GM19372 (cell line): Measurements from ENCODE around the gene AFG3L2.

Experiments
- ATAC-seq: cut with Tn5 transposase; IDR thresholded peaks from one replicate; pipeline ENCODE4 v1.9.1; 2021; ENCODE audit warnings: mild to moderate bottlenecking, low read depth, moderate library complexity; ENCODE audit not compliant: unreplicated experiment

AFG3L2 gene

DNA sequence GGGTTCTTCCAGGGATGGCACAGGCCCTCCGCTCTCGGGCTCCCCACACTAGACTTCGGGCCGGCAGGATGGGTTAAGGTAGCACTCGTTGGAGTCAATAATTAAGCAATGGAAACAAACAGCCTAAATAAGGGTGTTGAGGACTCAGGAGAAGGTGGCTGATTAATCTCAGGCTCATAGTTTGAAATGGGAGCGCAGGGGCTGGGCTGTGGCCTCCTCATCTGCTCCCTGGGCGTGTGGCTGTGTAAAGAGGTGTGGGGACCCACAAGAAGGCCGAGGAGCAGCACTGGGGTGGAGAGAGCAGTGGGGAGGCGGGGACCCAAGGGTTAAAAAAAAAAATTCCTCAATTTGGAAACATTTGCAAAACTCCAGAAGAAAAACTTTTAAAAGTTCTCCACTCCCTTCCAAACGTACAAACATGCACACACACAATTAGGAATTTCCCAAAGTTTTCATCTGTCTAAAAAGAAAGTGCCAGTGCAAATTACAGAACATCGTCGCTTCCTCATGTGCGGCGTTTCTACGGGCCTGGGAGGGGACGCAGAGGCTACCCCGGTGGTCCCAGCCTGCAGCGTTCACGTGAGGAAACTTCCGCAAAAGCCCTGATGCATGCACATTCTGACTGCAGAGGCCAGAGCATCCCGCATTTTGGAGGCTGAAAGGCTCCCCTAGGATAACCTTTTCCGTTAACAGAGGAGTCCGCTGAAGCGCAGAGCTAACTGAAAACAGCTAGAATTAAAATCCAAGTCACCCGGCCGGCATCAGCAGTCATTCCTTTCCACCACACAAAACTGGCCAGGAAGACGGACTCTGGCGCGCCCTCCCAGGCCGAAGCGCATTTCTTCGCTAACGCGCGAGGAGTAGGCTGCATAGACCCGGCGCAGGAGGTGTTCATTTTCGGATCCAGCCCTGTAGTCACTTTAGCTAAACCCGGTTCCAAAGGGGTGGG, 70.0 kb downstream of the AFG3L2 start:
- ATAC-seq = no peak

DNA sequence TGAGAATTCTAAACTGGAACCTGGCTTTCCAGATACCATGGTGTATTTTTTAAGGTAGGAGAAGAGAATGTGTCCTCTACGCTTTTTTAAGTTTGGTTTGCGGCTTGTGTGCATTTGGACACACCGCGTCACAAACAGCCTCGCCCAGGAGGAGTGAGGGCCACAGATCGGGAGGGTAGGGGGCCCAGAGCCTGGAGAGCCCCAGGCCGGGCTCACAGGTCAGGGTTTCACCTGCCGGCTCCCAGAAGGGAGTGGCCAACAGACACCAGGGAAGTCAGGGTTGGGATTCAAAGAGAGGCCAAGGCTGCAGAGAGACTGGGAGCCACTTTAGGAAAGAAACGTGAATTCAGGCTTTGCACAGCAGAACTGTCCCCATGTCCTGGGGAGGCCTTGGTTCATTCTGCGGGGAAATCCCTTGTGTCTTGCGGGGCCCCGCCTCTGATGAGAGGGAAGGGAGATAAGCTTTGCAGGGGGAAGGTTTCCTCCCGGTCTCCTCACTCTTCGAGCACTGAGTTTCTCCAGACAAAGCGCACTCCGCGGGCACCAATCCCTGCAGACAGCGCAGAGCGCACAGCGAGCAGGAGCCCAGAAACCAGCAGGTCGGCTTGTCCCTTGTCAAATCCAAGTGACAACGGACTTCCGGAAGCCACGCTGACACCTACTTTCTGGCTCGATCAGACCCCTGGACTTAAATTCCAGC, 70.9 kb downstream of the AFG3L2 start:
- ATAC-seq = no peak

DNA sequence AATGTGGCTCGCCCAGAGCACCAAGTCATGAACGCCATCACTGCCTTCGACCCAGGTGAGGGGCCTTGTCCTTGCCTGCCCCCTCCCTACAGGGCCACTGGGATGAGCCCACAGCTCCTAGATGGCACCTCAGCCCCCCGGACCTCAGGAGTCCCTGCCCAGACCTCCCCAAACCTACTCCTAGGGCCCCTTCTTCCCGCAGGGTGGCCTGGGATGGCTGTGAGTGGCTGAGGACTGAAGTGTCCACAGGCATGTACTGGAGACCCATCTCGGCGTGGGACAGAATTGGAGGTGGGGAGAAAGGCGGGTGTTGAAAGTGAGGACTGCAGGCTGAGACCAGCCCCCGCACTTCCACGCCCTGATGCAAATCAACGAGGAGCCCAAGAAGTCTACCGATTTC, 71.8 kb downstream of the AFG3L2 start:
- ATAC-seq = no peak

DNA sequence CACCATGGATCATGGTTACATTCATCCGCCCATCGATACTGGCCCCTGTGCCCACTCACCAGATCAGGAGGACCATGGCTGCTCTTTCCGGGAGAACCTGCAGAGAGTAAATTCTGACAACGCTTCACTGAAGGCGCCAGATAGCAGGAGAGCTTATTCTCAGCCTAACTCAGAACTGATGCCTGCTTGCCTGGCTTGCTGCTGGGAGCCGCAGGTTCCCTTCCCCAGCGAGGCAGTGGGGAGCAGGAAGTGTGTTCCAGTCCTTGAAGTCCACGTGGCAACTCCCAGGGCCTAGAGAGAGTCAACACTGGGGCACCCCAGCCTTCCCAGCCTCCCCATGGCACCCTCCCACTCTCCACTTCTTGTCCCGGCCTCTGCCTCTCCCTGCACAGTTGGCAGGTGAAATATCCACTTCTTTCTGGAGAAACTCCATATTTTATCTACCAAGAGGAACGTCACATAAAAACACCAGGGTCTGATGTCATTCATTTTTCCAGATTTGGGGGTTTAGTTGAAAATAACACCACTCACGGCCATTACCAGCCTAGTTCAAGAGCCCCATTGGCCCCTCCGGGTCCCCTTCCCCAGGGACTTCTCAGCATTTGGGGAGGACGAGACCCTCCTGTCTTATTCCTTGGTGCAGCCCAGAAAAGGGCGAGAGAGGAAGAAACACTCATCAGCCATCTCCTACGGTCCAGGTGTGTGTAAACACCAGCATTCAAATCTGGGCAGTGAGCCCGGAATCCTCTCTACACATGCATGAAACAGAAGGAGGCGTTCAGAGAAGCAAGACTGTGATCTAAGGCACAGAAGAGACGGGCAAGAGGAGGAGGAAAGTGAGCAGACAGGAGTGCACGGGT, 72.4 kb downstream of the AFG3L2 start:
- no peak for ATAC-seq

DNA sequence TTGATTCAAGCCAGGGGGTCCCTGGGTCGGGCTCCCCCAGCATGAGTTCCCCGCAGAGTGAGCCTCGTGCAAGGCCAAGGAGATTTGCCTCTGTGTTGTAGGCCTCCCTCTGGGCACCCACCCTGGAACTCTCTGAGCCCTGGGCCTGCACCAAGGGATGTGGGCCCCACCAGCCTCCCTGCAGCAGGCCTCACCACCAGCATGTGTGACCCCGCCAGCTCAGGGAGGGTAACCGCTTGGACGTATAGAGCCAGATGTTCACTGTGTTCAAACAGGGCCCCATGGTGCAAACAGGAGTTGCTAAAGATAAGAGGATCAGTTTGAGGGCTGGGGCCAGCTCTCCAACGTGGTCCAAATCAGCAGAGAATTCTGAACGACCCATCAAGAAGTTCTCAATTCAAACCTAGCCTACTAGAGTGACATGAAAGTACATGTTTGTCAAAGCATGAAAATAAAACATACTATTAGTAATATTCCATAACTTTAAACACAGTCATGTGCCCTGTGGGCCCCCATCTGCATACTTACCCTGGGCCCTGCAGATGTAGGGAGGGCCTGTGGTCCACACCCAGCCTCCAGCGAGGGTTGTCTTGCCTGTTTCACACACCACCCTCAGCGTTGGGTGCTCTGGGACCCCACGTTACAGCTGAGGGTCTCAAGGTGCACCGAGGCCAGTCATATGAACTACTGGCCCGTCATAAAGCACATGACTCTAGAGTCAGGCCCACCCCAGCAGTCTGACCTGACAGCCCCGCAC, 74.5 kb downstream of the AFG3L2 start:
- no peak for ATAC-seq

DNA sequence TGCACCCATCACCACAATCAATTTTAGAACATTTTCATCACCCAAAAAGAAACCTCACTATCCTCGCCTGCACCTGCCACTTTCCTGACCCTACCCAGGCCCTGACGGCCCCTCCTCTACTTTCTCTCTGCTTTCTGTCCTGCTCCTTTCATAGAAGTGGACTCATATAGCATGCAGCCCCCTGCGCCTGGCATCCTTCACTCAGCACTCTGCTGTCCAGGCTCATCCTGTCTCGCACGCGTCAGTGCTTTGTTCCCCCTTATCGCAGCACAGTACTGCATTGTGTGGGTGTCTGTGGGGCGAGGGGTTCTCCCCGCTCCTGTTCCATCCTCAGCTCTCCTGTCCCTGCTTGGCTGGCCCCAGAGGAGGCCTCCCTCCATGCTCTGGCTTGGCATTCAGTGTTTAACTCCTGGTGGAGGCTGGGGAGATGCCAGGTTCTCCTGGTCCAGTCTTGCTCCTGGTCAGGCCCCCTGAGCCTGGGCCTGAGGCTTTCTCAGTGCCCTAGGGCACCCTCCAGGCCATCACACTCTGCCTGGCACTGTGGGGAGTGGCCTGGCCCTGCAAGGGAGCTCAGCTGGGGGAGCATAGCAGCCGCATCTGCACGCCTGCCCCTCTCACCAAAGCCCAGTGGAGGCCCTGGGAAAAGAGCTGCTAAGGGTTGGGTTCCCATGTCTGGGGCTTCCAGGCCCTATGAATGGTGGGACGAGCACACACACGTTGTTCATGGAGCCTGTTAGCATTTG, 75.6 kb downstream of the AFG3L2 start:
- no peak for ATAC-seq

DNA sequence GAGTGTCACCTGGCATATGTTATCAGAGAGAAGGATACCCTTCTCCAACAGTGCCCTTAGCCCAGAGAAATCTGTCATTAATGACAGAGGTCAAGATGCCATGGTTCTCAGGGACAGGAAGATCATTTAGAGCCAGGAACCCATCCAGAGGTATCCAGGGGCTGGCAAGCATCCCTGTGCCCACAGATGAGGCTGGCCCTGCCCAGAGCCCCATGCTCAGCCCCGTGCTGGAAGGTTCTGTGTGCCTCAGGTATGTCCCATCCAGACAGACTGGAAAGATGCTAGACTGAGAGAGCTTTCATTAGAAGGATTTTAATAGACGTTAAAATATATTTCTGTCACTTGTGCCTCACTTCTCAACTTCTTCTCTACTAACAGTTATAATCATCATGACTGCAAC, 77.2 kb downstream of the AFG3L2 start:
- ATAC-seq = no peak

DNA sequence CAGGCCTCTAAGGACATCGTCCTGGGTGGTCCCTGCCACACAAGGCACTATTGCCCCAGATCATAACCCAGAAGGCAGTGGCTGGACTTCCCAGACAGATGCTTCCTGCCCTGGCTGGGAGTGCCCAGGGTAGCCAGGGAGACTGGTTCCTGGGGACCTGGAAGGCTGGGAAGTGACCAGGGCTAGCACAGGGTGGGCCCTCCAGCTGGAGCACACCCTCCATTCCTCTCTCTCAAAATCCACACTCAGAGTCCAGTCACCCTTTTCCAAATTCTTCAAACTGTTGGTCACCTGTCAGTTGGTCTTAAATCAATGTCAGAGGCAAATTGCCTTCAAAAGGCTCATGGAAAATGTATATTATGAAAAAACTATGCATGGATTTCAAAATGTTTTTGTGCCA, 80.6 kb downstream of the AFG3L2 start:
- no peak for ATAC-seq

DNA sequence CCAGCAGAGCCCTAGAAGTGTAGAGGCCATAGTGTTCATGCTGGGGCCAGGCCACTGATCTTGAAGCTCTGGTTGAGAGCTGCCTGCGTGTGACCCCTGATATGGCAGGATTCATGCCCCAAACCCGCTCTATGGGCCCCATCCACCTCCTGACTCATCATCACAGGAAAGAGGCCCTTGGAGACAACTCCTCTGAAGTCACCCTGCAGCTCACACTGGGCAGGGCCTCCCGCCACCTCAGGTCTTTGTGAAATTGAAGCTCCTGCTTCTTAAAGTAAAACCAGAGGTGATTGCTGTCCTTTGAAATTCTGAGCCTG, 81.0 kb downstream of the AFG3L2 start:
- no peak for ATAC-seq

DNA sequence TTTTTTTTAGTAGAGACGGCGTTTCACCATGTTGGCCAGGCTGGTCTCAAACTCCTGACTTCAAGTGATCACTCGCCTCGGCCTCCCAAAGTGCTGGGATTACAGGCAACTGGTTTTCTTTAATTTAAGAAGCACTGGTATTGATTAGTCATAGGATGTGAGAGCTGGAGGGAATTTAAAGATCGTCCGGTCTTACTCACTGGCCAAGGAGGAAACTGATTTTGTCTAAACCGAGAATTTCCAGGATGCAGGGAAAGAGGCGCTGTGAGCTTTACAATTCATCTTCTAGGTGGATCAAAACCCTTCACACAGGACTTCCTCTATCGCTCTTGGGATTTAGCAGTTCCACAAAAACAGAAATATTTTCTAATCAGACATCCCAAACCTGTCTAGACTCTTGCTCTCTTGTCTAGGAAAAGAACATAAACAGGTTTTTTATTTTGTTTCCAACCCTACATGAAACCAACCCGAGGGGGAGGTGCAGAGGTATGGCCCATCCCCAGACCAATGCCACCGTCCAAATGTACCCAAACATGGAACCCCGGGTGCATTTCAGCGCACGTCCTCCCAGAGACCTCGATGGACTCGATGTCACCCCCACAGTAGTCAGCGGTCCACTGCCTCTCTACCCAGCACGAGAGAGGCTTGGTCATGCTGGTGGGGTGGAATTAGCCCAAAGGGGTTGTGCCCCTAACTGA, 81.5 kb downstream of the AFG3L2 start:
- no peak for ATAC-seq

DNA sequence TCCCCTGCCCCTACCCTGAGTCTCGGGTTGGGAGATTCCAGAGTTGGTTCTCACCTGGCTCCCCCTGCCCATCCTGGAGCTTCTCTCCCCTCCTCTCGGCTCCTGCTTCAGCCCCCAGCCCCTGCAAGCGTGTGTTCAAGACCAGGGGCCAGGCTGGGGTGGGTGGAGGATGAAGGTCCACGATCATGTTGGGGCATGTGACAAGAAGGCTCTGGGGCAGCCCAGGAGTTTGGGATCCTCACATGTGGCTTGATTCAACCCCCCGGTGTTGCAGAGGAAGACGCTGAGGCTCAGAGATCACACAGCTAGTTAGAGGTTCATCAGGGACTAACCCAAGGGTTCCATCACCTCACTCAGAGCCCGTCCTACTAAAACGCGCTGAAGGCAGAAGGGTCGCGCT, 83.2 kb downstream of the AFG3L2 start:
- no peak for ATAC-seq

DNA sequence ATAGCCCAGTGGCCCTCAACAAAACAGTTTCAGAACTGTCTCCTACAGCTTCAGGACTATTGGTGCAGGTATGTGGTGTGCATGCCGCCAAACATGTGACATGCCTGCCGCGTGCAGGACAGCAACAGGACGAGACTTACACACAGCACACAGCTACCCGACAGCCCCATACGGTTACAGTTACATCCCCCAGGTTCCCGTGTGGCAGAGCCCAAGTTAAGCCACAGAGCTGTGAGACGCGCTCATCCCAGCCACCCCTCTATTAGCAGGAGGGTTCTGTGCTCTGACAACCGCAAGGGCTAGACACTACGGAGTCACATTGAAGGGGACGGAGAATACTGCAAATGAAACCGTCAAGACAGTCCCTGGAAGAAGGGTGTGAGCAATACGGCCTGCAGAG, 85.3 kb downstream of the AFG3L2 start:
- no peak for ATAC-seq

DNA sequence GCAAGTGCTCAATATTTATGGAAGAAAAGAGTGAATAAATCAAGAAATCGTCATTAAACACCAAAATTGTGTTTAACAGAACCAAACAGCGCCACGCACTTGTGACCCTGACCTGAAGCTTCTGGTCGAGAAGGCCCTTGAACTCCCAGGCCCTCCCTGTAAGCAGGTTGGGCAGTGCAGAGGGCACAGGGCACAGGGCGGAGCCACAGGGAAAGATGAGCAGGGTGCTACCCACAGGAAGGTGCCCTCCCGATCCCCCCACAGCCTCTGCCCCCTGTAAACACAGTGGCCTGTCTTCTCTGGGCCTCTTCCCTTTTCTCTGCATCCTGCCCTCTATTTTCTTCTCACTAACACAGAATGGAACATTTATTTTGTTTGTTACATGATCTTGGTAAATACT, 85.9 kb downstream of the AFG3L2 start:
- ATAC-seq = no peak

DNA sequence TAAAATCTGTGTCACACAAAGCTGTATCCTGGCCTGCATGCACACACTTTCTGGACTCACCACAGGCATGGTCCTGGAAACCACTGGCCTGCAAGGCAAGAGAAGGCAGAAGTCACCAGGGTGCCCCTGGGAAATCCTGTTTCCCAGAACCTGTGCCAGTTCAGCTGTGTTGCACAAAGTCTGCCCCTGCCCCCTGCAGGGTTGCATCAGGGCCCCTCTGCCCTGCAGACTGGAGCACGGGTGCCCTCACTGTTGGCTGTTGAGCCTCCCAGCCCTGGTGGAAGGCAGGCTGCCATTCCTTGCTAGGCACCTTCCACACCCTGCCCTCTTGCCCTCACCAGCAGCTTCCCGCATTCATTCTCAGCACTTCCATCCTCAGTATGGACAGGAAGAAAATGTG, 86.9 kb downstream of the AFG3L2 start:
- ATAC-seq = no peak

DNA sequence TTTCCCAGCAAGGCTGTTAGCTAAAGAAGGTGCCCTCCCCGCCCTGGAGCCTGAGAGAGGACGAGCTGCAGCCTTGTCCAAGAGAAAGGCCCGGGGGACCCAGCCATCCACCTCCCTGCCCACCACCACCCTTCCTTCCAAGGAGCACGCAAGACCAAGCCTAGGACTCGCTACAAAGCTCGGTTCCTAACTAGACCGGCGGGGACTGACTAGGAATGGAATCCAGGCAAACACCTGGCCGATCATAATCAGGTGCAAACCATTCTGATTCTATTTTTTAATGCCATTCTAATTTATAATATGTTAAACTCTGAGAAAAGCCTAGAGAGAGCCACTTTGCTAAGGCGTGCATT, 88.6 kb downstream of the AFG3L2 start:
- ATAC-seq = no peak

DNA sequence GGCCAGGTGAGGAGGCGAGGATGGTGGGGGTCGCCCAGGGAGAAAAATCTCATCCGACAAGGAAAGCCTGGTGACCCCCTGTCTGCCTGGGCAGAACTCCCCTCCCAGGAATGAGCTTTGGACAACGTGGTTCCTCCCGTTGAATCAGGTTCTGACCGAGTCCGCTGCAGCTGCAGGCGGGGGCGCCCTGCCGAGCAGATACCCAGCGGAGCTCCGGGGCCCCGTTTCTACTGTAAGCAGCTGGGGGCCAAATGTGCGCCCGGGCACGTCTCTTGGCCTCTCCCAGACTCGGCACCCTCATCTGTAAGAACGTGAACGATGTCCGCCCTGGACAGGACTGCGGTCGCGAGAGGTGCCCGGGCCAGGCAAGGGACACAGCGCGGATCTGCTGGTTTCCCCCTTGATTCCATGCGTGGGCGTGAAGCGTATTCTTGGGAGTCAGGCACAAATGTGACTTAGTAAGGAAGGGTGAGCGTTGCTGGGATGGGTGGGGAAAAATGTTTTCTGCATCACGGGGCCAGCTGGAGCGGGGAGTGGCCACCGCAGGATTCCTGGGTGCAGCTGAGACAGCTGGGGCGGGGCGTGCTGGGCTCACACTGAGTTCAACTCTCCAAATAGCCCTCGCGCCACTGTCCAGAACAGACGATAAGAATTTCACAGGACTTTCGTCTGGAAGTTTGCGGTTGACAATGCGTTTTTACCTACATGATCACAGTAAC, 89.2 kb downstream of the AFG3L2 start:
- ATAC-seq = no peak

DNA sequence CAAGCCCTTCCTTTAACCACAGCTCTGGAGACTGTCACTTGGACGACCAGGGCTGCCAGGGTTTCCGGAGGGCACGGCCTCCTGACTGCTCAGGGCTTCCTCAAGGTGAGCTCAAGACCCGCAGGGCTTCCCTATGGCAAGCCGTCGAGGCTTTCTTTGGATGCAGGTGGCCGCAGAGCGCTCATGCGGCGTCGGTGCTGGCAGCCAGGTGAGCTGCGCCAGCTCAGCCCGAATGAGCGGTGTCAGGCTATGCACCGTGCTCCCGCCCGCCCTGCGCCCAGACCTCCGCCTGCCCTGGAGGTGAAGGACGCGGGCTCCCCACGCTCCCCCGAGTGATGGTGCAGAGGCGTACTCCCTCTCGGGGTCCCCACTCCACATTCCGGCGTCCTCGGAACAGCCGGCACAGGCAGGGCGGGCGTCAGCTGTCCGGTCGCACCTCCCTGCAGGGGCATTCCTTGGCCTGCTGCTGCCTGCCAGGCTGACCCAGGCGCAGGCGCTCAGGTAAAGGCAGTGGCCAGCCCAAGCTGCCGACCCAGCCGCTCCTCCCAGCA, 89.8 kb downstream of the AFG3L2 start:
- no peak for ATAC-seq

DNA sequence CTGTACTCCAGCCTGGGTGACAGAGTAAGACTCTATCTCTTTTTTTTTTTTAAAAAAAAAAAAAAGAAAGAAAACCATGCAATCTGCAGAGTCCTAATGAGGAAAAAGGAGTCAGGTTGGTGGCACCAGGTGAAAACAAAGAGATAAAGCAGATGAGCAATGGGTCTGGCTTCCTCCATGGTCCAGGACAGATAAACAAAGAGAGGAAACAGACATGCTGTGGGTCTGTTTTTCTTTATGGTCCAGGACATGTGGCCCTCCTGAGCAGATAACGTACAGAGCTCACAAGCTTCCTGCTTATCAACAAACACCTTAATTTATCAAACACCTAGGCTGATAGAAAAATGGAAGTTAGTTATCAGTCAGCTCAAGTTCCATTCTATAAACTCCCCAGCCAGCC, 93.4 kb downstream of the AFG3L2 start:
- ATAC-seq = no peak
